Measurements from ENCODE around the gene CRIP1.
A peak's percentile ranks its signal among the peaks of the same experiment; 100 is the strongest.

The CRIP1 gene

GRCh38 chr14:105471823-105472485 is 14.7 kb upstream of the CRIP1 start:
- no peaks in the 10 kb centered on the region for H3K9me3 ChIP-seq (ENCODE audit: control insufficient read depth, low read length)
- H3K4me3 ChIP-seq (ENCODE audit: extremely low read depth, insufficient read depth, low read length, poor library complexity, severe bottlenecking): no peak overlapping the region
- H3K27ac ChIP-seq (ENCODE audit: low read depth, low read length, severe bottlenecking): peak overlapping the region; percentile 72
- peaks cover 38% of the 10 kb centered on the region for H3K4me1 ChIP-seq (ENCODE audit: control insufficient read depth, insufficient read depth, low read length, poor library complexity, severe bottlenecking)
- H3K36me3 ChIP-seq (ENCODE audit: control insufficient read depth, insufficient read depth, low read length): peaks cover 32% of the 10 kb centered on the region
- 87 to 95% methylated on average over 7 to 8 of the region's 8 CpGs for WGBS, 2 experiments (ENCODE audit: insufficient coverage in 2 of 2)

DNA sequence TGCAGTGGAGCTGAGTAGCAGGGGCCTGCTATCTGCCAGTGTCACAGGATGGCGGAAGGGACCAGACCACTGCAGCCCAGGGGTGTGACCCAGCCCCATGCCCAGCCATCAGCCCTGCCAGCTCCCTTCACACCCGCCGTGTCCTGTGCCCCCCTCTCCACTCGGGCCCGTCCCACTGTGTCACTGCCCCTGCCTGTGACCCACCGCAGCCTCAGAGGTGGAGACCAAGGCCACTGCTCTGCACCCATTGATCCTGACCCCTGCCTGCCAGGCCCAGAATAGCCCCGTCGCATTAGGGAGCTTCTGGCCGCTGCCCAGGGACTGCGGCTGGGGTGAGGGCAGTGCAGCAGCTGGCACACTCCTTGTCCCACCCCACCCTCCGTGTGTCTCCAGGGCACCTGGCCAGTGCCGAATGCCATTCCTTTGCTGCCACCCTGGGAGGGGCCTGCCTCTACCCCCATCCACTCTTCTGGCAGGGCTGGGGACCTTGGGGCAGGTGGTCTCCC is 14.1 kb upstream of the CRIP1 start:
- Histone ChIP-seq H3K9me3 (ENCODE audit: control insufficient read depth, low read length) (no peaks in the 10 kb centered on the region), H3K36me3 (ENCODE audit: control insufficient read depth, insufficient read depth, low read length) (peaks cover 26% of the 10 kb centered on the region), H3K4me3 (ENCODE audit: extremely low read depth, insufficient read depth, low read length, poor library complexity, severe bottlenecking) (no peak overlapping the region), H3K4me1 (ENCODE audit: control insufficient read depth, insufficient read depth, low read length, poor library complexity, severe bottlenecking) (peaks cover 42% of the 10 kb centered on the region), H3K27ac (ENCODE audit: low read depth, low read length, severe bottlenecking) (no peak overlapping the region)
- WGBS, 2 experiments (ENCODE audit: insufficient coverage in 2 of 2): 93 to 98% methylated on average over 10 to 12 of the region's 12 CpGs

DNA sequence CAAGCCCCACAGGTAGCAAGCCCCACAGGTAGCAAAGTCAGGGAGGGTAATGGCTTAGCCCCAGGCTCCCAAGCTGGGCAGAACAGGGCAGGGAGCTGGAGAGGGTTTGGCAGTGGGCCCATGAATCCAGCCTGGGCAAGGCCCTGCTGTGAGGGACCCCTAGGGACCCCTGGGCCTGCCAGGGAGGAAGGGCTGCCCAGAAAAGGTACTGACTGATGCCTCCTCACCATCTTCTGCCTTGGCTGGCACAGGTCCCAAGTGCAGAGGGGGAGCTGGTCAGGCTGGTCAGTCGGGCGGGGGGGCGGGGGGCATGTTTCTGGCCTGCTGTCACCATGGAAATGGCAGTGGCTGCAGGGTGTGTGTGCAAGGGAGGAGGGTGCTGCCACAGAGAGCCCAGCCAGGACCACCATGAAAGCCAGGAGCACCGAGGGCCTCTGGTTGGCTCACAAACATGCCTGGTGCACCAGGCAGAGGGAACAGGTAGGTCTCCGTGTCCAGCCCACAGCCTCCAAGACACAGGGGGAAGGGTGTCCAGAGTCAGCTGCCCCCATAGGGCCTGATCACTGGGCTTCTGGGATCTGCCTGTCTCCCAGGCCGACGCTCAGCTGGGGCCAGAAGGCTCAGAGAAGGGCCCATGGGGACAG is 13.5 kb upstream of the CRIP1 start:
- Histone ChIP-seq H3K36me3 (ENCODE audit: control insufficient read depth, insufficient read depth, low read length) (peaks cover 23% of the 10 kb centered on the region), H3K9me3 (ENCODE audit: control insufficient read depth, low read length) (no peaks in the 10 kb centered on the region), H3K27ac (ENCODE audit: low read depth, low read length, severe bottlenecking) (peak overlapping the region; percentile 98), H3K4me3 (ENCODE audit: extremely low read depth, insufficient read depth, low read length, poor library complexity, severe bottlenecking) (peak overlapping the region; percentile 36), H3K4me1 (ENCODE audit: control insufficient read depth, insufficient read depth, low read length, poor library complexity, severe bottlenecking) (peaks cover 42% of the 10 kb centered on the region)
- WGBS, 2 experiments (ENCODE audit: insufficient coverage in 2 of 2): 51 to 54% methylated on average over 6 to 7 of the region's 7 CpGs

DNA sequence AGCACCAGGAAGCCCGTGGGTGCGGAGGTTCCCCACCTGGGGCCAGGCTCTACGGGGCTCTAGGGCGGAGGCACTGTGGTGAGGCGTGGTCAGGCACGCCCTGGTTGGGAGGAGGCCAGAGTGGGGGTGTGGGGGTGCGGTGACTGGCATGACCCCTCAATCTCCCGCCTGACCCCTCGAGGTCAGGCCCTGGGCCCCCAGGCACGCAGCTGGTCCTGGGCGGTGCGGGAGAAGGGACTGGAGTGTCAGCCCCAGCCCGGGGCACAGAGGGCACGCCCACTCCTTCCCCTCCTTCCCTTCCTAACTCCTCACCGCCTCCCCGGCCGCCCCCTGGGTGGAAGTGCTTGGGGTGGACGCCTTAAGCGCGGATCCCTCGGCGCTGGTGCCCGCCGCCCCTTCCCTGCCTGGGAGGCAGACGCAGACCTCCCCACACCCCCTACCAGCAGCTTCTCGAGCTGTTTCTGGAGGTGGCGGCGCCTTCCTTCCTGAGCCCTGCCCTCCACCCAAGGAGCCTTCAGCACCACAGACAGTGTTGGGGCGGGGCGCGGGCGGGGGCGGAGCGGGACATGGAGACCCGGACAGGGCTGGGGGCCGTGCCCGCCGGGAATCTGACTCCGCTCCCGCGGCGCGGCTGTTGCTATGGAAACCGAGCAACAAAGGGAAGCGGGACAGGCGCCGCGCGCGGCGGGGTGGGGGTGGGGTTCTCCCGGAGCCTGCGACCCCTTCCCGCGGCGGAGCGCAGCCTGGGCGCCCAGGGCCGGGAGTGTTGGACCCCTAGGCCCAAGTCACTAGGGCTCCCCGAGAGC is 12.8 kb upstream of the CRIP1 start:
- 8 to 14% methylated on average over 19 to 31 of the region's 60 CpGs for WGBS, 2 experiments (ENCODE audit: insufficient coverage in 2 of 2)
- peaks cover 42% of the 10 kb centered on the region for H3K4me1 ChIP-seq (ENCODE audit: control insufficient read depth, insufficient read depth, low read length, poor library complexity, severe bottlenecking)
- H3K4me3 ChIP-seq (ENCODE audit: extremely low read depth, insufficient read depth, low read length, poor library complexity, severe bottlenecking): peak overlapping the region; percentile 36
- no peaks in the 10 kb centered on the region for H3K9me3 ChIP-seq (ENCODE audit: control insufficient read depth, low read length)
- peaks cover 17% of the 10 kb centered on the region for H3K36me3 ChIP-seq (ENCODE audit: control insufficient read depth, insufficient read depth, low read length)
- H3K27ac ChIP-seq (ENCODE audit: low read depth, low read length, severe bottlenecking): peak overlapping the region; percentile 98

- peaks cover 42% of the 10 kb centered on the region for H3K4me1 ChIP-seq (ENCODE audit: control insufficient read depth, insufficient read depth, low read length, poor library complexity, severe bottlenecking)
- 0% methylated on average over 87 to 94 of the region's 118 CpGs for WGBS, 2 experiments (ENCODE audit: insufficient coverage in 2 of 2)
- H3K9me3 ChIP-seq (ENCODE audit: control insufficient read depth, low read length): no peaks in the 10 kb centered on the region
- peaks cover 16% of the 10 kb centered on the region for H3K36me3 ChIP-seq (ENCODE audit: control insufficient read depth, insufficient read depth, low read length)
- H3K27ac ChIP-seq (ENCODE audit: low read depth, low read length, severe bottlenecking): peak within 1 kb of the TSS; percentile 98
- peak within 1 kb of the TSS; percentile 72 for H3K4me3 ChIP-seq (ENCODE audit: extremely low read depth, insufficient read depth, low read length, poor library complexity, severe bottlenecking)
Observed at GRCh38 chr14:105474483-105475268, 12.0 kb upstream of the CRIP1 start, which contains the start of gene CRIP2. TSS of gene CRIP2 (plus strand) at chr14:105474821. CDS start at chr14:105474863, 42 bp downstream.

DNA sequence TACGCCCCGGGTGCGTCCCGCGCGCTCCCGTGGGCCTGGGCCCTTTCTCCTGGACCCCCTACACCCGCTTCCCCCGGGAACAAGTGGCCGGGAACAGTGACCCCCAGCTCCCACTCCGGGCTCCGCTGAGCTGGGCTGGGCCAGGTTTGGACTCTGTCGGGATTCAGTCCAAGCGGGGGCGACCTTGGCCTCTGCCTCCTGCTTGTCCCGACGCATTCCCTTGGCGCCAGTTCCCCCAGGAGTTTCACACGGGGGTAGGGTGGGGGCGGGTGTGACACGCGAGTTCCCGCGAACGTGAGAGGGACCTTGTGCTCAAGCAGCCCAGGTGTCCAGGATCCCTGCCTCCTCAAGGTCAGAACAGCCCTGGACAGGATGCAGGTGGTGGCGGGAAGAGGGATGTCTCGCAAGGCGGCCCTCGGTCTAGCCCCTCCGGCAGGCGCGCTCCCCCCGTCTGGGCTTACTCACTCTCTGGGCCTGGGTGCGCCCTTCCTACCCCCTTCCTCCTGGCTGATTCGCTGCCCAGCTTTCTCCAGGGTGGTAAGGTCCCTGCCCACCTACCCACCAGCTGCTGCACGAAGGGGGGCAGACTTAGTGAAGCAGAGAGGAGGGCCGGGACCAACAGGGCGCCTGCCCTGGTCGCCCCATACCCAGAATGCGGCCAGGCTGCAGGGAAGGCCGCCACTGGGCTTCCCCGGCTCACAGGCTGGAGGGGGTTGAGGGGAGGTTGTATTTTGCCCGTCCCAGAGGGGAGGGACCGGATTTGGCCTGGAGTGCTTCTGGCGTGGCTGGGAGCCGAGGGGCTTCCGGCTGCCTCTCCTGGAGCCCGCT is 11.2 kb upstream of the CRIP1 start:
- Histone ChIP-seq H3K9me3 (ENCODE audit: control insufficient read depth, low read length) (no peaks in the 10 kb centered on the region), H3K27ac (ENCODE audit: low read depth, low read length, severe bottlenecking) (peak overlapping the region; percentile 79), H3K36me3 (ENCODE audit: control insufficient read depth, insufficient read depth, low read length) (peaks cover 11% of the 10 kb centered on the region), H3K4me3 (ENCODE audit: extremely low read depth, insufficient read depth, low read length, poor library complexity, severe bottlenecking) (peak overlapping the region; percentile 72), H3K4me1 (ENCODE audit: control insufficient read depth, insufficient read depth, low read length, poor library complexity, severe bottlenecking) (peaks cover 39% of the 10 kb centered on the region)
- 8 to 10% methylated on average over 38 to 39 of the region's 48 CpGs for WGBS, 2 experiments (ENCODE audit: insufficient coverage in 2 of 2)

DNA sequence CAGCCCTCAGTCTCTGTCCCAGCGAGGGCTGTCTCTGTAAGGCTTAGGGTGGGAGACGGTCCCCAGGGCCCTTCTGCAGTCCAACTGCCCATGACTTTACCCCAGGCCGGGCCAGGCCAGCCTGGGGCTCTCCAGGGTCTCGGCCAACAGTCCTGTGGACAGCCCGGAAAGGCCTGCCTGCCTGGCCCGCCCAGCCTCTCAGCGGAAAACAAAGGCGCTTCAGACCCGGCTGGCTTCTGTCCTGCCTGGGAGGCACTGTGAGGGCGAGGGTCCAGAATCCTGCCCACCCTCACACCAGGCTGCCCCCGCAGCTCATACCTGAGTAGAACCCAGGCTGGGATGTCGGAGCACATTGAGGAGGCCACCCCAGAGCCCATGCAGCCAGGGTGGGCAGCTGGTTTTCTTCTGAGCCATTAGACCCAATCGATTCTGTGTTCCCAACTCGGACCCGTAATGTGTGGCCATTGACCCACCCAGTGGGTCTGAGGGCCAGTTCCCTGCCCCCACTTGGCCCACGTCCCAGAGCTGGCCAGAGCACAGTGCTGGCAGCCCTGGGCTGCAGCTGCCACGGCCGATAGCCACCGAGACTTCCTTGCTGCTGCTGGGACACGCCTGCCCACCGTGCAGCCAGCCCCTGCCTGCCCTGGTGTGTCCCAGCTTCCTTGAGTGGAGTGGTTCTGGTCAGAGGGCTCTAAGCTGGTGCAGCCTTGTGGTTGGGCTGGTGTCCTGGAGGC is 10.4 kb upstream of the CRIP1 start:
- H3K27ac ChIP-seq (ENCODE audit: low read depth, low read length, severe bottlenecking): peak overlapping the region; percentile 79
- peaks cover 8% of the 10 kb centered on the region for H3K36me3 ChIP-seq (ENCODE audit: control insufficient read depth, insufficient read depth, low read length)
- H3K9me3 ChIP-seq (ENCODE audit: control insufficient read depth, low read length): no peaks in the 10 kb centered on the region
- 47 to 64% methylated on average over 14 to 17 of the region's 21 CpGs for WGBS, 2 experiments (ENCODE audit: insufficient coverage in 2 of 2)
- H3K4me1 ChIP-seq (ENCODE audit: control insufficient read depth, insufficient read depth, low read length, poor library complexity, severe bottlenecking): peaks cover 36% of the 10 kb centered on the region
- H3K4me3 ChIP-seq (ENCODE audit: extremely low read depth, insufficient read depth, low read length, poor library complexity, severe bottlenecking): peak overlapping the region; percentile 72

DNA sequence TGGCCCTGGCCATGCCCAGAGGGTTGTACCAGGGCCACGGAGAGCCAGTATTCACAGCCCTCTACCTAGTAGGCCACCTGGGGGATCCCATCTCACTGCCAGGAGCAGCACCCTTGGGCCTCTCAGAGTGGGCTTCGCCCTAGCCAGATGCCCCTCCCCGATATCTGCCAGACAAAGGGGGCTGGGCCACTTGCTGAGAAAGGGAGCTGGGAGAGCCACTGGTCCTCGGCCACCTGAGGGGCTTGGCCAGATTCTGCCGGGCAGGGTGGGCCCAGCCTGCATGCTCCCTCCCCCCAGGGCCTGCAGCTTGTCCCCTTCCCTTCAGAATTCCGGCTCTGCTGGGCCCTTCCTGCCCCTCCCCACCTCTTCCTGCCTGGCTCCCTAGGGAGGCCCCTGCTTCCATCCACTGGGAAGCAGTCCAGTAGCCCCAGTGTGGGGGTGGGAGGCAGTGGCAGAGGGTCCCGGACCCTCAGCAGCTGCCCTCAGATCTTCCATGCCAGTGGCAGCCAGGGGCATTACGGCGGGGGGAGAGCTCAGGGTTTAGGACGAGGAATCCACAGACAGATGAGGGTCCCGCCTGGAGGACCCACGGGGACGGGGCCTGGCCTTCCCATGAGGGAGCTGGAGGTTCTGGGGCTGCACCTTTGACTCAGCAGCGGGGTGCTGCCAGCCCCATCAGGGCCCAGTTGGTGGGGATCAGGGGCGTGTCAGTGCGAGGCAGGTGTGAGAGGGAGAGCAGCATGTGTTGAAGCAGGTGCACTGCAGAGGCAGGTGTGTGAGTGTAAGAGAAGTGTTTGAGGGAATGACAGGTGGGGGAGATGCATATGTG is 9.6 kb upstream of the CRIP1 start:
- Histone ChIP-seq H3K4me1 (ENCODE audit: control insufficient read depth, insufficient read depth, low read length, poor library complexity, severe bottlenecking) (peaks cover 40% of the 10 kb centered on the region), H3K36me3 (ENCODE audit: control insufficient read depth, insufficient read depth, low read length) (peaks cover 8% of the 10 kb centered on the region), H3K9me3 (ENCODE audit: control insufficient read depth, low read length) (no peaks in the 10 kb centered on the region), H3K4me3 (ENCODE audit: extremely low read depth, insufficient read depth, low read length, poor library complexity, severe bottlenecking) (peak overlapping the region; percentile 72), H3K27ac (ENCODE audit: low read depth, low read length, severe bottlenecking) (peak overlapping the region; percentile 79)
- WGBS, 2 experiments (ENCODE audit: insufficient coverage in 2 of 2): 75 to 76% methylated on average over 12 to 15 of the region's 16 CpGs

All from mesodermal cell (in vitro differentiated cells).